ENCODE data around the gene HOXD8. TPM values are rescaled to one million over a fixed set of nuclear protein-coding genes. Genes with fewer than 3 reads are reported as not detected.

Gene HOXD8
- total and polyA plus RNA-seq, 10 of the 15 experiments (the other 5 are each of a cell fraction or from before 2014, with no cell fraction given) = not detected

DNA sequence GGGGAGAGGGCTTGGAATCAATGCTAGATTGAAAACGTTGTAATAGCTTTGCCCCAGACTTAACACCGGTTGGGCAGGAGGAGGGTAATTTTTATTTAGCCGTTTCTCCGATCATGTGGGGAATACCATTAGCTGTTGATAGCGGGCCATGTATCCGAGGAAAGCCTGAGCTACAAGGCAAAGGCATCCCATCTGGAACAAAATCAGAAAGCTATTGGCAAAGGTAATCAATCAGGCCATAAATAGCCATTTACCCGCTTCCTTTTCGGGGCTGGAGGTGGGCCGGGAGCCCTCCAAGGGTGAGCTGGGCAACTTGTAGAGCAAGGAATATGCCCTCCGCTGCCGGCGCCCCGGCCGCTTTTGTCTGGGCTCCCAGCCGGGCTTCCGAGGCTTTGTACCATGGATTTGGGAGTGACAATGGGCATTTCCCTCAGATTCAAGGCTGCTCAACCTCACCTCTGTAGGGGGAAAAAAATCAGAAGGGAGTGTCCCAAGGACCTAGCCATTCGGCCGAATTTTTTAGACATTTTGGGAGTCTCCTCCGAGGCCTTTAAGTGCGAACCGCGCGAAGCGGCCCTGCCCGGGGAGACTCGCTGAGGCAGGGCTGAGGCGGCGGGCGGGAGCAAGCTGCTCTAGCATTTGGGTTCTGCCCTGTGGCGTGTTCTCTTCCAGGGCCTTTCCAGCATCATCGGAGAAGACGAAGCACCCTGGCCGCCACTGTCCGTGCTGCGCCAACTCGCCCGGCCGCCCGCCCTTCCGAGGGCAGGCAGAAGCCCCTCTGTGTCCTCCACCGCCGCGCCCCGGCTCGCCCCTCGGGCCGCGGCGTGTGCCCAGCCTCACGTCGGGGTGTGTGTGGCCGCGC lies 8.1 kb upstream of the HOXD8 start (continued):
- TF ChIP-seq, protein P1, sequence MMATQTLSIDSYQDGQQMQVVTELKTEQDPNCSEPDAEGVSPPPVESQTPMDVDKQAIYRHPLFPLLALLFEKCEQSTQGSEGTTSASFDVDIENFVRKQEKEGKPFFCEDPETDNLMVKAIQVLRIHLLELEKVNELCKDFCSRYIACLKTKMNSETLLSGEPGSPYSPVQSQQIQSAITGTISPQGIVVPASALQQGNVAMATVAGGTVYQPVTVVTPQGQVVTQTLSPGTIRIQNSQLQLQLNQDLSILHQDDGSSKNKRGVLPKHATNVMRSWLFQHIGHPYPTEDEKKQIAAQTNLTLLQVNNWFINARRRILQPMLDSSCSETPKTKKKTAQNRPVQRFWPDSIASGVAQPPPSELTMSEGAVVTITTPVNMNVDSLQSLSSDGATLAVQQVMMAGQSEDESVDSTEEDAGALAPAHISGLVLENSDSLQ (IDR thresholded peaks at IDR 0.05) = no peak
- TF ChIP-seq NR2C1 (IDR thresholded peaks at IDR 0.05) = no peak
- no peak for TF ChIP-seq YBX1 (IDR thresholded peaks at IDR 0.05)
- no peak for TF ChIP-seq PAX5 (IDR thresholded peaks at IDR 0.05; ENCODE audit: borderline replicate concordance, low read depth, low read length)
- TF ChIP-seq TBL1XR1 (IDR thresholded peaks at IDR 0.05; ENCODE audit: low read depth, low read length) = no peak
- no peak for TF ChIP-seq ESRRA (IDR thresholded peaks at IDR 0.05; ENCODE audit: low read length)

DNA sequence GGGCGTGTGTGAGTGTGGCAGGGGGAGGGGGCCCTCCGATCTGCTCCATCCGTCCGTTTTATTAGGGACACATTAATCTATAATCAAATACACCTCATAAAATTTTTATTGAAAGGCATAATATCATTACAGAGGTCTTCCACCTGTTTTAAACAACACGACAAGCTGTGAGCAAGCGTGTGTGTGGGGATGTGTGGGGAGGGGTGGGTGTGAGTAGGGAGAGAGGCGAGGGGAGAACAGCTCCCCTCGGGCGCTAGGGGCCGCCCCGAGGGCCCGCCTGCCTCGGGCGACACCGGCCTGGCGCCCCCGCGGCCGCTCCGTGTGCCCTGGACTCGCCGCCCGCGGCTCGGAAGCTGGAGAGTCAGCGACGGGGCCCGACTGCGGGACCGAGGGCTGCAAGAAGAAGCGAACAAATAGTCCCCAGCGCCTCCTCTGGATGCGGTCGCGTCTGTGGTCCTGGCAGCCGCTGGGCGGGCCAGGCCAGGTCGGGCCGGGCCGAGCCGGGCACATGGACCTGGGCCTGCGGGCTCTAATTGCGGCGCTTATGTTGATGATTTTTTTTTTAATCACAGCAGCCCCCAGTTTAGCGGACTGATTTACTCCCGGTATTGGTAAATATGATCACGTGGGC lies 7.3 kb upstream of the HOXD8 start:
- no peaks in the 10 kb centered on the region for H3K4me1 ChIP-seq (ENCODE audit: control insufficient read depth, insufficient read depth, low read length)
- H3K36me3 ChIP-seq (ENCODE audit: control insufficient read depth in 2 of 2, insufficient read depth in 2 of 2, low read length in 1 of 2) = no peaks in the 10 kb centered on the region
- no TSS peak for BruUV-seq (replicated peaks)
- SMC1A ChIA-PET (ENCODE audit: uncharacterized antibody, unreplicated experiment) = no interaction called here
- CTCF ChIA-PET = interaction anchor here (2.1 kb wide), 1 partner anchor 530 kb away, joined by 7 read pairs; no protein-coding TSS in a partner anchor
- in situ Hi-C loops (cut with MboI) = loop anchor here (10.0 kb wide), 1 partner anchor 703 kb away; no protein-coding TSS in a partner anchor
- H3K27ac ChIP-seq (ENCODE audit: control insufficient read depth, insufficient read depth) = no peak overlapping the region
- no peak overlapping the region for H3K4me2 ChIP-seq (ENCODE audit: control insufficient read depth, insufficient read depth)
- H3K79me2 ChIP-seq (ENCODE audit: control insufficient read depth, insufficient read depth, low read length) = no peaks in the 10 kb centered on the region
- no peak overlapping the region for H3K9ac ChIP-seq (ENCODE audit: control insufficient read depth, insufficient read depth, low read length)
- RAD21 ChIA-PET (ENCODE audit: unreplicated experiment) = no interaction called here
- POLR2A ChIA-PET = no interaction called here
- no peak for DNase-seq (ENCODE audit: low read depth, low spot score)
- ATAC-seq = no peak
- no peak overlapping the region for H2AFZ ChIP-seq (ENCODE audit: control insufficient read depth, low read depth, low read length)
- no peaks in the 10 kb centered on the region; the same call in 2 of the 3 replicates for H3K9me3 ChIP-seq (replicated peaks; ENCODE audit: control insufficient read depth, insufficient read depth, low read length)
- H4K20me1 ChIP-seq (ENCODE audit: control insufficient read depth, insufficient read depth) = no peaks in the 10 kb centered on the region
- peaks cover 5 to 35% of the 10 kb centered on the region in 2 experiments for H3K27me3 ChIP-seq (replicated peaks in 1 of 2; ENCODE audit: control insufficient read depth in 2 of 2, insufficient read depth in 2 of 2, low read length in 1 of 2)
- intact Hi-C loops (cut with micrococcal nuclease; ENCODE audit: unreplicated experiment) = no loop called here
- no peak overlapping the region for H3K4me3 ChIP-seq
- no peak for FAIRE-seq
- TF ChIP-seq SUZ12 (IDR thresholded peaks at IDR 0.05; ENCODE audit: unreplicated experiment) = peak; percentile 86
- TF ChIP-seq SRF (IDR thresholded peaks at IDR 0.05; ENCODE audit: low read depth in 2 of 2, low read length in 2 of 2) = no peak
- WGBS (ENCODE audit: insufficient coverage, insufficient replicate concordance, low lambda C conversion rate, missing lambda C conversion rate) = 42% methylated on average over 37 of the region's 47 CpGs
